ENCODE measurements around the gene TRIM10. TPM values are rescaled to one million over a fixed set of nuclear protein-coding genes. Genes with fewer than 3 reads are reported as not detected.

The TRIM10 gene, protein sequence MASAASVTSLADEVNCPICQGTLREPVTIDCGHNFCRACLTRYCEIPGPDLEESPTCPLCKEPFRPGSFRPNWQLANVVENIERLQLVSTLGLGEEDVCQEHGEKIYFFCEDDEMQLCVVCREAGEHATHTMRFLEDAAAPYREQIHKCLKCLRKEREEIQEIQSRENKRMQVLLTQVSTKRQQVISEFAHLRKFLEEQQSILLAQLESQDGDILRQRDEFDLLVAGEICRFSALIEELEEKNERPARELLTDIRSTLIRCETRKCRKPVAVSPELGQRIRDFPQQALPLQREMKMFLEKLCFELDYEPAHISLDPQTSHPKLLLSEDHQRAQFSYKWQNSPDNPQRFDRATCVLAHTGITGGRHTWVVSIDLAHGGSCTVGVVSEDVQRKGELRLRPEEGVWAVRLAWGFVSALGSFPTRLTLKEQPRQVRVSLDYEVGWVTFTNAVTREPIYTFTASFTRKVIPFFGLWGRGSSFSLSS
- polyA plus RNA-seq (2012; ENCODE audit: insufficient read depth, insufficient read length, low read depth): not detected

DNA sequence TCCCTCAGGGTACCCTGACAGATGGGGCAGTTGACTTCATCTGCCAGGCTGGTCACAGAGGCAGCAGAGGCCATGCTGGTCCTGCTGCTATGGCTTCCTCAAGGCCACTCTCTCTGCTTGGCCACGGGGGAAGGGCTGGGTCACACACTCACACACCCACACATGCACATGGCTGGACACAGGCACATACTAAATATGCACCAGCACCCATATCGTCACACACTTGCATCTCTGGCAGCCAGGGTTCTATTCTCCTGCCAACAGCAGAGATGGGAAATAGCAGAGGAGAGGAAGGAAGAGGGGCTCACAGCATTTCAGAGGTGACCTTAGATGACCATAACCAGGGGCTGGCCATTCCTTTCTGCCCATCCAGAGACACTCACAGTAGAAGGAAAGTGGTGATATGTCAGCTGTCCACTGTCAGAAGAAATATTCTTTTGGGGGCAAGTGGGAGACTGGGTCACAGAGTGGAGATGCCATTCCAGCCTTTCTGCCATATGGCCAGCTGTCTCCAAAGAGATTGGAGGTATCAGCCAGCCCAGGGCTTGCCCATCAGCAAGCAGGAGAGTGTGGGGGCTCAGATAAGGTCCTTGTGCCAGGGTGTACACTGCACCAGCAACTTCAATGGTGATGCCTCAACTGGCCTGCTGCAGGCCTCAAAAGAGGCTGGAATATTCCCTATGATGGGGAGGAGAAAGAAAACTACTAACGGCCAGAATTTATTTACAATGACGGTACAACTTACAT, at the start of gene TRIM10:
Gene TRIM10 (minus strand): TSS at position 427 of the 747 bp plus-strand sequence. CDS start 353 bp downstream, at position 74.
- DNase-seq: no peak

DNA sequence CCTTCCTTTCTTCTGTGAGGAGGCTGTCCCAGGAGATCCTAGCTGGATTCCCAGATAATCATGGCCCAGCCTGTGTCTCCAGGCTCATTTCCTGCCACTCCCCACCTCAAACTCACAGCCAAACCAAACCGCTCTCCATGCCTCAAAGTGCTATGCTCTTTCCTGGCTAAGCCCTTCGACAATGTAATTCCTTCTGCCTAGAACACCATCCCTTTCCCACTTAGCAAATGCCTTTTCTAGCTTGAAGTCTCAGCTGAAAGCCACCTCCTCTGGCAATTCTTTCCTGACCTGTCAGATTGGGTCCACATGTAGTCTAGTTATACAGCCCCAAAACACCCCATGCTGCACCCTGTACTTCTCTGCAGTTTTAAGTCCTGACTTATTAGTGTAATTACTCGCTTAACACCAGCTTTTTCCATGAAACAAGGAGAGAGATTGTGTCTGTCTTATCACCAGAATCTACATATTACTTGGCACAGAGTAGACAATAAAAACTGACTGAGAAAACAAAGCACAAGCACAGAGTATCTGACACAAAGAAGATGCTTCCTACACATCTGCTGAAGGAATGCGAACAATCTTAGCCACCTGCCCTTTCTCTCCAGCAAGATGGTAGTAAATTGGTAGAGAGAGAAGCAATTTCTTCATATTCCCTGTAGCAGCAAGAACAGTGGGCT, 46.7 kb upstream of the TRIM10 start:
- H3K27me3 ChIP-seq: no peaks in the 10 kb centered on the region
- H3K4me3 ChIP-seq (ENCODE audit: low read depth, low read length): no peak overlapping the region
- TF ChIP-seq, protein P1, sequence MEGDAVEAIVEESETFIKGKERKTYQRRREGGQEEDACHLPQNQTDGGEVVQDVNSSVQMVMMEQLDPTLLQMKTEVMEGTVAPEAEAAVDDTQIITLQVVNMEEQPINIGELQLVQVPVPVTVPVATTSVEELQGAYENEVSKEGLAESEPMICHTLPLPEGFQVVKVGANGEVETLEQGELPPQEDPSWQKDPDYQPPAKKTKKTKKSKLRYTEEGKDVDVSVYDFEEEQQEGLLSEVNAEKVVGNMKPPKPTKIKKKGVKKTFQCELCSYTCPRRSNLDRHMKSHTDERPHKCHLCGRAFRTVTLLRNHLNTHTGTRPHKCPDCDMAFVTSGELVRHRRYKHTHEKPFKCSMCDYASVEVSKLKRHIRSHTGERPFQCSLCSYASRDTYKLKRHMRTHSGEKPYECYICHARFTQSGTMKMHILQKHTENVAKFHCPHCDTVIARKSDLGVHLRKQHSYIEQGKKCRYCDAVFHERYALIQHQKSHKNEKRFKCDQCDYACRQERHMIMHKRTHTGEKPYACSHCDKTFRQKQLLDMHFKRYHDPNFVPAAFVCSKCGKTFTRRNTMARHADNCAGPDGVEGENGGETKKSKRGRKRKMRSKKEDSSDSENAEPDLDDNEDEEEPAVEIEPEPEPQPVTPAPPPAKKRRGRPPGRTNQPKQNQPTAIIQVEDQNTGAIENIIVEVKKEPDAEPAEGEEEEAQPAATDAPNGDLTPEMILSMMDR (IDR thresholded peaks at IDR 0.05; ENCODE audit: low read depth, low read length): no peak
- no peaks in the 10 kb centered on the region; the same call in 1 of the 2 replicates for H3K4me1 ChIP-seq
- DNase-seq: no peak
- H3K36me3 ChIP-seq: no peaks in the 10 kb centered on the region; the same call in 1 of the 2 replicates
- no peaks in the 10 kb centered on the region for H3K9me3 ChIP-seq

More for the DNA sequence above, at the start of gene TRIM10:
- no peaks in the 10 kb centered on the region for H3K4me1 ChIP-seq
- TF ChIP-seq, protein P1 (IDR thresholded peaks at IDR 0.05; ENCODE audit: low read depth, low read length): no peak
- H3K27me3 ChIP-seq: peaks cover 11% of the 10 kb centered on the region
- H3K36me3 ChIP-seq: no peaks in the 10 kb centered on the region
- no peaks in the 10 kb centered on the region for H3K9me3 ChIP-seq
- H3K4me3 ChIP-seq (ENCODE audit: low read depth, low read length): no peak within 1 kb of the TSS

DNA sequence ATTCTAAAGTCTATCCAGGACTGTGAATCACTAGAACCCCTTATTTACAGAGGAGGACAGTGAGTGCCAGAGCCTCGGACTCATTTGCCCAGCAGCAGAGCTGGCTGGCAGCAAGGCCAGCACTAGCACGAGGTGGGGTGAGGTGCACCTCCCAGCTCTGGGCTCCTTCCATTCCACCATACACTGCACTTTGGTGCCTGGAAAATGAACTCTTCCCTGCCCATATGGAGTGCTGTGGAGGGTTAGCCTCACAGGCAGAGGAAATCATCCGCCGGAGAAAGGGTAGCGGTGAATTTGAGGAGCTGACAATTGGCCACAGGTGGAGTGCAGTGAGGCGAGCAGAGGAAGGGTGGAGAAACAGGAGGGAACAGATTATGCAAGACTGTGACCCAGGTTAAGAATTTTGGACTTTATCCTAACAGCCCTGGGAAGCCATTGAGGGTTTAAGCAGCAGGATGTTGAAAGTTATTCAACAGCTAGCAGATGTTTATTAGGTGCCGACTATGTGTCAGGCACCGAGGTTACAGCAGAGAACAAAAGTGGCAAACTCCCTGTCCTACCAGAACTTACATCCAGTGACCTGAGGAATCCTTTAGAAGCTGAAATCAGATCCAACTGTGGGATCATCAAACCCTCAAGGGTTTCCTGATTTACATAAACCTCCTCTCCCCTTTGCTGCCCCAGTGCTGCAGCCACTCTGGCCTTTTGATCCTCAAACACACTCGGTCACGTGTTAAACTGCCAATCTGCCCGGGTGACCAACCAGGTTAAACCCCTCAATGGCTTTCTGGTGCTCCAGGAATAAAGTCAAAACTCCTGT, 46.0 kb upstream of the TRIM10 start:
- no peaks in the 10 kb centered on the region; the same call in 1 of the 2 replicates for H3K4me1 ChIP-seq
- DNase-seq: no peak

DNA sequence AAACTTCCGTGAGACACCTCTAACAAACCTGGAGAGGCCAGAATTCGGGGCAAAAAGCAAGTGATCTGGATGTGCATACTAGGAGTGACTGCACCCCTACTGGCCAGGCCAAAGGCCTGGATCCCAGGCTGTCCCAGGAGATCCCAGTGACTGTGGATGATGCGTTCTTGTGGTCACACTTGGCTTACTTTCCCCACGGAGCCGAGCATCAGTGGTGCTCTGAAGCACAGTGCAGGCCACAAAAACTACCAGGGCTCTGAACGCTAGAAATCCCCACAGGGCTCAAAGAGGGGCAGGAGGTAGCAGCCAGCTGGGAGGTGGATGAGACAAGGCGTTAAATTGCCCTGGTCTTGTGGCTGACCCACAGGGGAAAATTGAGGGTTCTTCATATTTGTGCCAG, 45.1 kb upstream of the TRIM10 start:
- H3K4me1 ChIP-seq: no peaks in the 10 kb centered on the region; the same call in 1 of the 2 replicates

More for the DNA sequence above, 46.0 kb upstream of the TRIM10 start:
- TF ChIP-seq, protein P1 (IDR thresholded peaks at IDR 0.05; ENCODE audit: low read depth, low read length): no peak
- Histone ChIP-seq H3K27me3 (no peaks in the 10 kb centered on the region), H3K36me3 (no peaks in the 10 kb centered on the region; the same call in 1 of the 2 replicates), H3K4me3 (ENCODE audit: low read depth, low read length) (no peak overlapping the region), H3K9me3 (no peaks in the 10 kb centered on the region)

DNA sequence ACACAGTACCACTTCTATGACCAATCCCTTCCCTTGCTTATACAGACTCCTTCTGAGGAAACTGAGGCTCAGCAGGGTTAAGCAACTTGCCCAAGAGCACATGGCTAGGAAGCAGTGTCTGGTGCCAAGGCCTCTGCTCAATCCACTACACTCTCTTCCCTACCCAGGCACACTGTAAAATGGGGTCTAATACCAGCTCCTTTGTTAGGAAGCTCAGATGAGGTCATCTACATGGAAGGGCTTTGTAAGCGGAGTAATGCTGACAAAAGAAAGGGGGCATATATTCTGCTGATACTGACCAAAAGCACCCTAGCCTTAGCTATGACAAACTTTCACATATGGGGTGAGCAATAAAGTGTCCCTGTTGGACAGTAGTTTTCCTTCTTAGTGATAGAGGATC, 43.1 kb upstream of the TRIM10 start:
- no peaks in the 10 kb centered on the region for H3K9me3 ChIP-seq
- no peaks in the 10 kb centered on the region for H3K27me3 ChIP-seq
- peaks cover 8% of the 10 kb centered on the region for H3K36me3 ChIP-seq
- no peak for DNase-seq
- no peaks in the 10 kb centered on the region; the same call in 1 of the 2 replicates for H3K4me1 ChIP-seq
- TF ChIP-seq, protein P1 (IDR thresholded peaks at IDR 0.05; ENCODE audit: low read depth, low read length): no peak
- no peak overlapping the region for H3K4me3 ChIP-seq (ENCODE audit: low read depth, low read length)

More for the DNA sequence above, 45.1 kb upstream of the TRIM10 start:
- Histone ChIP-seq H3K36me3 (no peaks in the 10 kb centered on the region; the same call in 1 of the 2 replicates), H3K9me3 (no peaks in the 10 kb centered on the region), H3K4me3 (ENCODE audit: low read depth, low read length) (no peak overlapping the region), H3K27me3 (no peaks in the 10 kb centered on the region)
- TF ChIP-seq, protein P1 (IDR thresholded peaks at IDR 0.05; ENCODE audit: low read depth, low read length): no peak
- DNase-seq: no peak

Measured in BE2C (cell line).